ENCODE results near the gene ELOVL2.

The ELOVL2 gene

GRCh38 chr6:10981409-10981808 is 62.7 kb downstream of the ELOVL2 start:
- no peak for DNase-seq (ENCODE audit: low read depth in 2 of 2)

- no peak for DNase-seq (ENCODE audit: low read depth in 2 of 2)
These were observed 64.5 kb downstream of the ELOVL2 start for GRCh38 chr6:10979603-10980002.

- no peak for DNase-seq (ENCODE audit: low read depth in 2 of 2)
These were observed 66.7 kb downstream of the ELOVL2 start for GRCh38 chr6:10977231-10977968.

DNA sequence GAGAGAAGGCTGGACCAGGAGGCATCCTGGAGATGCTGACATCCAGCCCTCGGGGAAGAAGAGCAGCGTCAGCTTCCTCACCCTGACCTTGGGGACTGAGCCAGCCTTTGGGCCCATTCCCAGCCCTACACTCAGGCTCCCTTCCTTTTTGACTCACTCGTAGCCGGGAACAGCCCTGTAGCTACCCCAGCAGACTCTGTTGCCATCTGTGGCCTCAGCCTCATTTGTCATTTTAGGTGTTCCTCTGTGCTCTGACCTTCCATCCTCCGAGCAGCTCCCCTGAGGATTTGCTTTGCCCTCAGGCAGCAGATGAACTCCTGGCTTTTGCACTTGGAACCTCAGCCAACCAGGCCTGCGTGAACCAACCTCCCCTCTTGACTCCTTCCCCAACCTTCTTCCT is 67.5 kb downstream of the ELOVL2 start:
- DNase-seq (ENCODE audit: low read depth in 2 of 2): no peak

- DNase-seq (ENCODE audit: low read depth in 2 of 2): no peak
These were observed 71.9 kb downstream of the ELOVL2 start for GRCh38 chr6:10972196-10972595.

GRCh38 chr6:10970731-10971130 is 73.4 kb downstream of the ELOVL2 start:
- no peak for DNase-seq (ENCODE audit: low read depth in 2 of 2)

DNA sequence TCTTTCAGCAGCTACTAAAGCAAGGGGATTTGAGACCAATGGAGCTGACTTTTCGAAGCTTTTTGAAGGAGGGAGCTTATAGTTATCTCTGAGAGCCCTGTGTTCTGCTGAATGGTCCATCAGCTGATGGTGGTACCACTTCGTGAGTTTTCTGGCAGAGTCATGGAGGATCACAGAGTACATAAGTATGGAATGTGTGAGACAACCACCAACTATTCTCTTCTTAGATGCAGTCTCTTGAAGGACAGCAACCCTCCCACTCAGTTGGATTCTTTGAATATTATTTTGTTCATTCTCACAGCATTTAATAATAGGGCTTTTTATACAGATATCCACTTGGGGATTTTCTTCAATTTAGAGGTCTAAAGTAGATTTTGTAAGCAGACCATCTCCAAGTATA is 75.3 kb downstream of the ELOVL2 start:
- DNase-seq (ENCODE audit: low read depth in 2 of 2): no peak

DNA sequence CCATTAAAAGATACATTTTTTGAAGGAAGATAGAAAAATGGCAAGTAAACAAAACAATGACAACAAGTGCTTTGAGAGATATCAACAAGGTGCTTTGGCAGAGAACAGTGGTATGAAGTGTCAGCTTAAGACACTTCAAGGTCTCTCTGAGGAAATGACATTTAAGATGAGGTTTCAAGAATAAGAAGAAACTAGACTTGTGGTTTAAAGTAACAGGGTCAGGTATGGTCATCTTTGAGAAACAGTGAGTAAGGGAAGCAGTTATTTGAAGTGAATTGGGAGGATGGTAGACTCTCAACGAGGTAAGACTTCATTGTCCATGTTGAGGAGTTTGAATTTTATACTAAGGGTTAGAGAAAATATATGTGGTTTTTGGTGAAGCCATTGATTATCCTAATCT is 79.4 kb downstream of the ELOVL2 start:
- DNase-seq (ENCODE audit: low read depth in 2 of 2): no peak

- DNase-seq (ENCODE audit: low read depth in 2 of 2): no peak
These were observed 81.0 kb downstream of the ELOVL2 start for GRCh38 chr6:10963113-10963512.

DNA sequence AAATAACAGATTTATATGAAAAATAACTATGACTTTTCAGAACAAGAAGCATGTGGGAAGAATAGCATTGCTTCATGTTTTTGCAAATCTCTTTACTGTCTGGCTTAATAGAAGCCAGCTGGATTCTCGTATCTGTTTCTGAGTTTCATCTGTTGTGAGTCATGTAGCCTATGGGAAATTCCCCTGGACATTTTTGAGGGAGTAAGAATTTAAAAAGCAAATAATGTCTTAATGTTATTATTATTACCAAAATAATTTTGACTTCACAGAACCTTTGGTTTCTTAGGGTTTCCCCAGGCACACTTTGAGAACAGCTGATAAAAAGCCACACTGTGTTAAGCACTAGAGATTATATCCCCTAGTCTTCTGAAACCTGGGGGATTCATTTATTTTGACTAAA is 81.4 kb downstream of the ELOVL2 start:
- DNase-seq (ENCODE audit: low read depth in 2 of 2): no peak

- DNase-seq (ENCODE audit: low read depth in 2 of 2): no peak
These were observed 82.3 kb downstream of the ELOVL2 start for GRCh38 chr6:10961837-10962236.

DNA sequence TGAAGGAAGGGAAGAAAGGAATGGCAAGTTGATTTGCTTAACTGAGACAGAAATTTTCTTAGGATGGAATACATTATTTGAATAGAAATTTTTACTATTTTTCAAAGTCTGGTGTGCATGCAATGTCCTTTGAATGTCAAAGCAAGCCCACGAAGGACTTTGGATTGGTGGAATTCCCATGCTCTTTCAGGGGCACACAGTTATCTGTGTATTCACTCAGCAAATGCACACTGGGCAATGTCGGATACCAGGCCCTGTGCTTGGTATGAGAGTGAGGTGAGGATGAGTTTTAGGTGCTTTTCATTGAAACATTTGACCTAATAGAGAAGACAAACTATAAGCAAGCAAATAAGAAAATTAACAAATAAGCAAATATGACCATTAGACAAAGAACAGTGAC is 83.9 kb downstream of the ELOVL2 start:
- DNase-seq (ENCODE audit: low read depth in 2 of 2): no peak

GRCh38 chr6:10957414-10957886 is 86.7 kb downstream of the ELOVL2 start:
- DNase-seq (ENCODE audit: low read depth in 2 of 2): no peak

DNA sequence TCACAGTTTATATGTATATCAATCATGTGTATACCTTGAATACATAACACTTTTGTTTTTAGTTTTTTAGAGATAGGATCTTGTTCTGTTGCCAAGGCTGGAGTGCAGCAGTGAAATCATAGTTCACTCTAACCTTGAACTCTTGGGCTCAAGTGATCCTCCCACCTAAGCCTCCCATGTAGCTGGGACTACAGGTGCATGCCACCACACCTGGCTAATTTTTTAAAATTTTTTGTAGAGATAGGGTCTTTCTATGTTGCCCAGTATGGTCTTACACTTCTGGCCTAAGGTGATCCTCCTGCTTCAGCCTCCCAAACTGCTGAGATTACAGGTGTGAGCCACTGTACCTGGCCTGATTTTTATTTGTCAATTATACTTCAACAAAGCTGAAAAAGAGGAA is 87.3 kb downstream of the ELOVL2 start:
- DNase-seq (ENCODE audit: low read depth in 2 of 2): no peak

DNA sequence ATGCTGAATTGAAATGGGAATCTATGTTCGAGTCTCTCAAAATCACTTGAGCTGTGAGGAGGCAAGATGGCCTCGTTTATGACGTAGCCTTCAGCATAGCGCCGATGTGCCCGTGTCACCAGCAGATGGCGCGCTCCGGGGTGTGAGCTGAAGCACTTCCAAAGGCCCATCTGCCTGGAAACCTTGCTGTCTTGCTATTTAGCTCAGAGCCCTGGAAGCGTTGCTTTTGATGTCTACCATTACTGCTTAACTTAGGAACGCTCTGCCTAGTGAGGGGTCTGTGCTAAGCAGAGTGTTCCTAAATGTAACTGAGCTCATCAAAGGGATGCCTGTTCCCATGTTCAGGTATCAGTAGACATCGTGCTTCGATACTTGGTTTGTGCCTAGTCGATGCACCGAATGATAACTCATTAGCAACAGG is 89.5 kb downstream of the ELOVL2 start:
- peak; percentile 62 to 75 for DNase-seq (ENCODE audit: low read depth in 2 of 2)

GRCh38 chr6:10951675-10952282 is 92.3 kb downstream of the ELOVL2 start:
- no peak for DNase-seq (ENCODE audit: low read depth in 2 of 2)

GRCh38 chr6:10949579-10950490 is 94.3 kb downstream of the ELOVL2 start:
- DNase-seq (ENCODE audit: low read depth in 2 of 2): no peak

GRCh38 chr6:10947966-10948365 is 96.1 kb downstream of the ELOVL2 start:
- no peak for DNase-seq (ENCODE audit: low read depth in 2 of 2)

DNA sequence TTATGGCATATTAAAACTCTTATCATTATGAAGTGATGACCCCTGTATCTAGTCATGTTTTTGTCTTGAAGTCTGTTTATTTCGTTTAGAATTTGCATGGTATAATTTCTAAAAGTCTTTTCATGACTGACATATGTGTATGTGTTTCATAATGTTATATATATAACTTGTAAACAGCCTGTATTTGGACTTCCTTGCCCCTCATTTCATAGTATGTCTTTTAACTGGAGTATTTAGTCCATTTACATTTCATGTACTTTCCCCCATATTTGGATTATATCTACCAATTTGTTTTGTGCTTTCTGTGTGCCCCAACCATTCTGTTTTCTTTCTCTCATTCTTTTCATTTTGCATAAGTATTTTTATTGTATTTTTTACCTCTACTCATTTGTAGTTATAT is 98.3 kb downstream of the ELOVL2 start:
- no peak for DNase-seq (ENCODE audit: low read depth in 2 of 2)

DNA sequence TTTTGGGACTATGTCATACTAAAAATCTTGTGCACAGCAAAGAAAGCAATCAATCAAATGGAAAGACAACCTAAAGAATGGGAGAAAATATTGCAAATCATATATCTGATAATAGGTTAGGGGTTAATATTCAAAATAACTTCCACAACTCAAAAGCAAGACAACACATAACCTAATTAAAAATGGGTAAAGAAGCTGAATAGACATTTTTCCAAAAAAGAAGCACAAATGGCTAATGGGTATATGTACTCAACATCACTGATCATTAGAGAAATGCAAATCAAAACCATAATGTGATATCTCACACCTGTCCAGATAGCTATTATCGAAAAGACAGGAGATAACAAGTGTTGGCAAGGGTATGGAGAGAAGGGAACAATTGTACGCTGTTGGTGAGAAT is 104.3 kb downstream of the ELOVL2 start:
- no peak for DNase-seq (ENCODE audit: low read depth in 2 of 2)

DNA sequence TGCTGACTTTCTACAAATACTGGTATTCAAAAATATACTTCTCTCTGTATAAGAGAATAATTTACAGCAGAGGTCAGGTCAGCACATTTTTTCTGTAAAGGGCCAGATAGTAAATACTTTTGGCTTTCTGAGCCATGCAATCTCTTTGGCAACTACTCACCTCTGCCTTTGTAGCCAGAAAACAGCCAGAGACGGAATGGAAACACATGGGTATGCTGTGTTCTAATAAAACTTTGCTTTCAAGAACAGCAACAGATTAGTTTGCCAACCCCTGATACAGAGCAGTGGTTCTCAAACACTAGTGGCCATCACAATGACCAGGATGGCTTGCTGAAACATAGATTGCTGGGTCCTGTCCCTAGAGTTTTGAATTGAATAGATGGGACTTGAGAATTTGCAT is 111.0 kb downstream of the ELOVL2 start:
- DNase-seq (ENCODE audit: low read depth in 2 of 2): no peak

Measured in activated CD4-positive, alpha-beta T cell treated with anti-CD3 and anti-CD28 coated beads for 24 hours (primary cell).